Uterine smooth muscle cell (primary cell): Measurements from ENCODE around the gene TEAD1. TPM values are rescaled to one million over a fixed set of nuclear protein-coding genes. Genes with fewer than 3 reads are reported as not detected.

Experiments
- total RNA-seq: library from RNA; depleted of rRNA; stranded (reverse); fragments of >200 nt; gene quantifications from 2 replicates; pipeline ENCODE4 v1.2.3, GENCODE V29; 2014

TEAD1 gene
- total RNA-seq: 102 TPM in 2 replicates

DNA sequence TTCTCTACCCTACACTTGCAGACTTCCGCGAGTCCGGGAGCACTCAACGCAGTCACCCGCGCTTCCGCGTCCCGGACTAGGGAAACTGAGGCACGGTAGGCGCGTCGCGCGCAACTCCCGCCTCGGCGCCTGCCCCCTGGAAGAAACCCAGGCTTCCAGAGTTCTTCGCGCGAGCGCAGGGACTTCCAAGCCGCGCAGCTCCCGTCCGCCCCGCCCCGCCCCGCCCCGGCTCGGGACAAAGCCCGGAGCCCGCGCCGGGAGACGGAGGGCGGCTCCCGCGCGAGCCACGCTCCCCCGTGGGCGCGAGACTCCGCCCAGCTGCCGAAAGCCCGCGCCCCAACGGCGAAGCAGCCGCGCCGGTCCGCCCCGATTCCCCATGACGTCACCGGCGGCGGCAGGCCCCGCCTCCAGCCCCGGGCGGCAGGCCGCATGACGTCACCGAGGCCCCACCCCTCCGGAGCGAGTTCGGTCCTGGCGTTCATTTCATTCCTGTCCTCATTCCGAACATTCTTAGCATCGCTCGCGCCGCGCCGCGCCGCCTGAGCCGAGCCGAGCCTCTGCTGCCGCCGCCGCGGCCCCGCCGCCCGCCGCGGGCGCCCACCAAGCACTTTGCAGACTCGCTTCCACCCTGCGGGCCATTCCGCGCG, at the start of gene TEAD1:
Gene TEAD1 (plus strand): TSS at position 498 of the 647 bp plus-strand sequence.

